Endothelial cell of umbilical vein (primary cell): ENCODE results near the gene ADAM17. TPM values are rescaled to one million over a fixed set of nuclear protein-coding genes. Genes with fewer than 3 reads are reported as not detected.

ENCODE experiments used
- BruUV-seq: library from RNA; stranded (reverse); fragments of 400-500 nt; replicated peaks from 2 replicates; lab custom pipeline; 2021; lab: Mats Ljungman, UMichigan
- CTCF ChIA-PET: fragments of 300-600, 350-600 bp; sonication (Branson Sonifier 250); formaldehyde crosslinking; loops from one replicate; lab custom pipeline; 2021; ENCODE audit warnings: antibody characterized with exemption, inconsistent platforms; lab: Charles Lee
- POLR2A ChIA-PET: fragments of 300-600, 350-600 bp; sonication (Branson Sonifier 250); formaldehyde crosslinking; loops from one replicate; lab custom pipeline; 2021; ENCODE audit warnings: antibody characterized with exemption, inconsistent platforms; lab: Charles Lee
- DNase-seq: peaks from one replicate; pipeline ENCODE4 v3.0.0-alpha.2; 2011; ENCODE audit warnings: low read depth, low spot score
- FAIRE-seq: peaks from 2 replicates; lab custom pipeline; 2011; peaks lifted over from hg19 to GRCh38; lab: Jason Lieb, UNC
- H2AFZ ChIP-seq: 2 replicates; pipeline ENCODE4 v1.6.0; 2012; ENCODE audit warnings: low read depth, low read length, control low read depth, inconsistent platforms
- H3K27ac ChIP-seq: 2 replicates; pipeline ENCODE4 v1.5.1; 2011; ENCODE audit warnings: low read depth, mild to moderate bottlenecking, control low read depth, low read length, moderate library complexity; ENCODE audit not compliant: insufficient read depth
- H3K27me3 ChIP-seq, 2 experiments: 2 replicates each; pipeline versions ENCODE4 v1.6.0 to v1.6.1; 2011; ENCODE audit warnings: low read length in 2 of 2, mixed read lengths in 1 of 2; ENCODE audit not compliant: control insufficient read depth in 2 of 2, insufficient read depth in 2 of 2
- H3K36me3 ChIP-seq, 2 experiments: 2 replicates in 1 of 2; 3 replicates in 1 of 2; pipeline ENCODE4 v1.5.1; 2011; ENCODE audit warnings: low read length in 2 of 2, mild to moderate bottlenecking in 1 of 2, moderate library complexity in 1 of 2; ENCODE audit not compliant: control insufficient read depth in 2 of 2, insufficient read depth in 2 of 2; ENCODE audit errors: extremely low read depth in 1 of 2
- H3K4me1 ChIP-seq: 3 replicates; pipeline ENCODE4 v1.5.1; 2011; ENCODE audit warnings: mild to moderate bottlenecking, low read length; ENCODE audit not compliant: control insufficient read depth, insufficient read depth; ENCODE audit errors: extremely low read depth
- H3K4me2 ChIP-seq: 2 replicates; pipeline ENCODE4 v1.6.1; 2011; ENCODE audit warnings: low read length, control low read depth, mixed read lengths; ENCODE audit not compliant: insufficient read depth
- H3K4me3 ChIP-seq, 3 experiments: fragments of 200-600 bp in 1 of 3; sonication (generic), shearing (Covaris generic) in 1 of 3; replicated peaks in 1 of 3; 2 replicates each; pipeline ENCODE4 v1.5.1; 2011 to 2016; ENCODE audit warnings: control low read depth in 3 of 3, low read length in 3 of 3, mild to moderate bottlenecking in 2 of 3, inconsistent platforms in 1 of 3, low read depth in 1 of 3, moderate library complexity in 1 of 3; ENCODE audit not compliant: insufficient read depth in 1 of 3
- H3K79me2 ChIP-seq: 2 replicates; pipeline ENCODE4 v1.6.0; 2012; ENCODE audit warnings: low read length, inconsistent platforms; ENCODE audit not compliant: control insufficient read depth, insufficient read depth
- H3K9ac ChIP-seq: replicated peaks from 2 replicates; pipeline ENCODE3; 2011; ENCODE audit warnings: low read length, control low read depth; ENCODE audit not compliant: insufficient read depth; ENCODE audit errors: extremely low read depth
- H3K9me1 ChIP-seq: replicated peaks from 3 replicates; pipeline ENCODE4 v1.6.0; 2011; ENCODE audit warnings: mild to moderate bottlenecking, low read length; ENCODE audit not compliant: control insufficient read depth, insufficient read depth; ENCODE audit errors: extremely low read depth
- H3K9me3 ChIP-seq: replicated peaks from 2 replicates; pipeline ENCODE4 v1.5.1; 2012; ENCODE audit warnings: low read length, inconsistent platforms; ENCODE audit not compliant: control insufficient read depth, insufficient read depth
- H4K20me1 ChIP-seq: replicated peaks from 2 replicates; pipeline ENCODE3; 2011; ENCODE audit warnings: mild to moderate bottlenecking, low read length; ENCODE audit not compliant: control insufficient read depth, insufficient read depth; ENCODE audit errors: extremely low read depth
- CTCF ChIP-seq, 2 donors: IDR thresholded peaks; 1 replicate in 1 of 2; 2 replicates in 1 of 2; pipeline ENCODE4 v1.5.1; 2011; ENCODE audit warnings: low read length in 2 of 2, mild to moderate bottlenecking in 2 of 2, moderate library complexity in 2 of 2, control low read depth in 1 of 2, inconsistent platforms in 1 of 2, low read depth in 1 of 2; ENCODE audit not compliant: insufficient read depth in 1 of 2; ENCODE audit errors: extremely low read depth in 1 of 2
- EZH2 ChIP-seq: IDR thresholded peaks from 2 replicates; pipeline ENCODE4 v1.6.1; 2012; ENCODE audit warnings: borderline replicate concordance, low read depth, mild to moderate bottlenecking, moderate library complexity, low read length, inconsistent platforms; ENCODE audit not compliant: severe bottlenecking
- FOS ChIP-seq: IDR thresholded peaks from 2 replicates; pipeline ENCODE4 v1.6.1; 2011; ENCODE audit warnings: mild to moderate bottlenecking, low read length, moderate library complexity, borderline replicate concordance; ENCODE audit not compliant: insufficient read depth
- GATA2 ChIP-seq: IDR thresholded peaks from 2 replicates; pipeline ENCODE4 v1.7.0; 2011; ENCODE audit warnings: low read depth, mild to moderate bottlenecking, moderate library complexity, mixed read lengths, low read length; ENCODE audit not compliant: insufficient read length, insufficient read depth
- JUN ChIP-seq: IDR thresholded peaks from 2 replicates; pipeline ENCODE4 v1.6.1; 2011; ENCODE audit warnings: borderline replicate concordance, low read depth; ENCODE audit not compliant: insufficient read length, insufficient read depth
- MAX ChIP-seq: IDR thresholded peaks from 2 replicates; pipeline ENCODE4 v1.6.1; 2011; ENCODE audit not compliant: insufficient read depth, insufficient read length
- MYC ChIP-seq: IDR thresholded peaks from one replicate; pipeline ENCODE4 v1.6.1; 2011; ENCODE audit warnings: mild to moderate bottlenecking, low read depth, low read length
- POLR2A ChIP-seq: IDR thresholded peaks from 2 replicates; pipeline ENCODE4 v1.6.1; 2012; ENCODE audit warnings: low read depth, mild to moderate bottlenecking, control low read depth, low read length
- POLR2AphosphoS5 ChIP-seq: IDR thresholded peaks from 2 replicates; pipeline ENCODE4 v1.6.1; 2012; ENCODE audit warnings: low read depth, mild to moderate bottlenecking, control low read depth, low read length, moderate library complexity; ENCODE audit not compliant: insufficient read depth
- dilution Hi-C: fragments of 300-500 bp; cut with MboI; formaldehyde crosslinking; loops from one replicate; pipeline ENCODE4 v1.15.0; 2019; ENCODE audit warnings: low sequenced_read_pairs; ENCODE audit not compliant: extremely low pct_ligation_motif_present
- intact Hi-C: fragments of 100-400 bp; cut with micrococcal nuclease; formaldehyde crosslinking; loops from one replicate; pipeline ENCODE4 v1.10.0; 2022
- polyA plus RNA-seq, 4 experiments: library from polyadenylated mRNA; depleted of rRNA in 3 of 4; stranded (reverse) in 3 of 4; unstranded in 1 of 4; fragments of >200 nt; gene quantifications; 2 replicates each; pipeline versions ENCODE4 v1.2.1 to v1.2.3, GENCODE V29; 2011 to 2012; ENCODE audit warnings: missing spikeins in 1 of 4
- total RNA-seq: library from RNA; stranded (reverse); gene quantifications from 2 replicates; pipeline ENCODE4 v1.2.3, GENCODE V29; 2021

The ADAM17 gene
- total and polyA plus RNA-seq, 2 donors (not counting 3 experiments of a cell fraction or from before 2014, with no cell fraction given) = 10.6 to 57.1 TPM

GRCh38 chr2:9556121-9556743, 602 bp upstream of the ADAM17 start:
- no peaks in the 10 kb centered on the region for H4K20me1 ChIP-seq
- peak overlapping the region; percentile 91 for H3K9ac ChIP-seq
- POLR2A ChIA-PET = interaction anchor here (0.7 to 2.1 kb wide), 4 partner anchors 9 to 74 kb away, joined by 6 to 11 read pairs (median 8); partner anchors contain the start of gene YWHAQ
- H3K9me3 ChIP-seq = no peaks in the 10 kb centered on the region
- H2AFZ ChIP-seq = peak overlapping the region; percentile 41
- no peaks in the 10 kb centered on the region for H3K27me3 ChIP-seq
- no peak for FAIRE-seq
- no peaks in the 10 kb centered on the region for H3K9me1 ChIP-seq
- H3K4me3 ChIP-seq = peak overlapping the region; percentile 43 to 89 (median 52)
- dilution Hi-C loops = no loop called here
- intact Hi-C loops = loop anchor here (1.0 to 2.0 kb wide), 4 partner anchors 9 to 81 kb away; partner anchors contain the start of gene IAH1
- peak overlapping the region; percentile 84 for H3K27ac ChIP-seq
- H3K4me1 ChIP-seq = peaks cover 28% of the 10 kb centered on the region
- peaks cover 43% of the 10 kb centered on the region for H3K79me2 ChIP-seq
- BruUV-seq = no TSS peak
- CTCF ChIA-PET = interaction anchor here (0.8 to 2.7 kb wide), 13 partner anchors 9 to 428 kb away, joined by 3 to 21 read pairs (median 4); partner anchors contain the start of gene YWHAQ
- H3K4me2 ChIP-seq = peak overlapping the region; percentile 94
- TF ChIP-seq JUN = no peak
- no peak for TF ChIP-seq GATA2
- no peak for TF ChIP-seq EZH2
- no peak for TF ChIP-seq MYC
- TF ChIP-seq FOS = no peak
- no peak for TF ChIP-seq POLR2A
- no peak for TF ChIP-seq CTCF (IDR thresholded peaks at IDR 0.05; ENCODE audit: extremely low read depth in 1 of 2, insufficient read depth in 1 of 2, low read depth in 1 of 2, low read length in 2 of 2)
- TF ChIP-seq POLR2AphosphoS5 = no peak
- no peak for TF ChIP-seq MAX
- peak; percentile 51 for DNase-seq
- no peaks in the 10 kb centered on the region for H3K36me3 ChIP-seq
